GM12891 (cell line): ENCODE data around the gene MEX3B.
"Not testable (repeated sequence)": the region's sequence is repeated elsewhere in the genome, so short reads cannot be mapped to it uniquely, and the experiment has no call there.

ENCODE experiments used
- DNase-seq: peaks from one replicate; pipeline ENCODE4 v3.0.0; 2011; ENCODE audit warnings: low spot score; ENCODE audit not compliant: insufficient read length
- FAIRE-seq: peaks from 2 replicates; lab custom pipeline; 2011; peaks lifted over from hg19 to GRCh38; lab: Jason Lieb, UNC
- PAX5 ChIP-seq: IDR thresholded peaks from 2 replicates; pipeline ENCODE4 v1.6.1; 2011; ENCODE audit warnings: low read length, moderate library complexity, mild to moderate bottlenecking; ENCODE audit not compliant: insufficient read depth, severe bottlenecking
- POLR2A ChIP-seq: IDR thresholded peaks from 2 replicates; pipeline ENCODE4 v1.6.1; 2011; ENCODE audit warnings: low read depth, low read length, control low read depth
- POLR2AphosphoS5 ChIP-seq: IDR thresholded peaks from 2 replicates; pipeline ENCODE4 v1.6.1; 2011; ENCODE audit warnings: low read depth, low read length, control low read depth
- POU2F2 ChIP-seq: IDR thresholded peaks from 2 replicates; pipeline ENCODE4 v1.6.1; 2011; ENCODE audit warnings: low read depth, mild to moderate bottlenecking, control low read depth, low read length, moderate library complexity
- SPI1 ChIP-seq: IDR thresholded peaks from 2 replicates; pipeline ENCODE4 v1.6.1; 2011; ENCODE audit warnings: low read depth, low read length, control low read depth
- TAF1 ChIP-seq: IDR thresholded peaks from 2 replicates; pipeline ENCODE4 v1.6.1; 2011; ENCODE audit warnings: low read depth, low read length, control low read depth

The MEX3B gene

GRCh38 chr15:82043130-82043673 lies 2.6 kb downstream of the MEX3B start:
- FAIRE-seq (no peak), DNase-seq (no peak)
- TF ChIP-seq POU2F2: no peak
- no peak for TF ChIP-seq PAX5

- FAIRE-seq (no peak), DNase-seq (no peak)
- no peak for TF ChIP-seq PAX5
- TF ChIP-seq POU2F2: no peak
- TF ChIP-seq POLR2A: no peak
- TF ChIP-seq SPI1: no peak
- no peak for TF ChIP-seq TAF1
Observed at GRCh38 chr15:82040862-82041261, 5.0 kb downstream of the MEX3B start.

GRCh38 chr15:82040390-82040789 lies 5.4 kb downstream of the MEX3B start:
- FAIRE-seq: no peak
- TF ChIP-seq SPI1: no peak
- TF ChIP-seq PAX5: no peak
- no peak for TF ChIP-seq POU2F2
- TF ChIP-seq POLR2A: no peak
- no peak for TF ChIP-seq TAF1
- TF ChIP-seq POLR2AphosphoS5: no peak
- DNase-seq: no peak

- TF ChIP-seq POLR2A (no peak), PAX5 (no peak), POU2F2 (no peak), TAF1 (no peak), POLR2AphosphoS5 (no peak), SPI1 (no peak)
- FAIRE-seq: no peak
- no peak for DNase-seq
Observed at GRCh38 chr15:82039871-82040270, 5.9 kb downstream of the MEX3B start.

- FAIRE-seq: no peak
- TF ChIP-seq POU2F2: no peak
- TF ChIP-seq POLR2AphosphoS5: no peak
- TF ChIP-seq SPI1: no peak
- no peak for TF ChIP-seq TAF1
- no peak for TF ChIP-seq PAX5
- TF ChIP-seq POLR2A: no peak
- DNase-seq: no peak
Observed at GRCh38 chr15:82036461-82036860, 9.4 kb downstream of the MEX3B start.

GRCh38 chr15:82031871-82032270 lies 13.9 kb downstream of the MEX3B start:
- TF ChIP-seq PAX5 (no peak), TAF1 (no peak), POLR2AphosphoS5 (no peak), POLR2A (no peak), POU2F2 (no peak), SPI1 (no peak)
- DNase-seq: no peak
- FAIRE-seq: no peak

GRCh38 chr15:82030176-82030575 lies 15.6 kb downstream of the MEX3B start:
- TF ChIP-seq PAX5: no peak
- no peak for TF ChIP-seq POLR2A
- TF ChIP-seq POLR2AphosphoS5: no peak
- no peak for TF ChIP-seq SPI1
- no peak for TF ChIP-seq POU2F2
- no peak for TF ChIP-seq TAF1
- DNase-seq (no peak), FAIRE-seq (no peak)

- DNase-seq, FAIRE-seq: not testable (repeated sequence)
Observed at GRCh38 chr15:82028163-82028562, 17.7 kb downstream of the MEX3B start.

GRCh38 chr15:82021992-82022391 lies 23.8 kb downstream of the MEX3B start:
- DNase-seq: no peak
- FAIRE-seq: no peak
- TF ChIP-seq POU2F2 (no peak), PAX5 (no peak), TAF1 (no peak), POLR2A (no peak), SPI1 (no peak), POLR2AphosphoS5 (no peak)

- FAIRE-seq (no peak), DNase-seq (no peak)
- TF ChIP-seq POLR2A: no peak
- TF ChIP-seq TAF1: no peak
- TF ChIP-seq POLR2AphosphoS5: no peak
- no peak for TF ChIP-seq PAX5
- no peak for TF ChIP-seq SPI1
- no peak for TF ChIP-seq POU2F2
Observed at GRCh38 chr15:82020625-82021394, 25.0 kb downstream of the MEX3B start.
